GM19467 (cell line): ENCODE measurements around the gene PLSCR4.
"Not testable (repeated sequence)": the region's sequence is repeated elsewhere in the genome, so short reads cannot be mapped to it uniquely, and the experiment has no call there.

Source experiments
- ATAC-seq: cut with Tn5 transposase; IDR thresholded peaks from one replicate; pipeline ENCODE4 v1.9.1; 2021; ENCODE audit warnings: mild to moderate bottlenecking, moderate library complexity; ENCODE audit not compliant: unreplicated experiment

Gene PLSCR4, protein sequence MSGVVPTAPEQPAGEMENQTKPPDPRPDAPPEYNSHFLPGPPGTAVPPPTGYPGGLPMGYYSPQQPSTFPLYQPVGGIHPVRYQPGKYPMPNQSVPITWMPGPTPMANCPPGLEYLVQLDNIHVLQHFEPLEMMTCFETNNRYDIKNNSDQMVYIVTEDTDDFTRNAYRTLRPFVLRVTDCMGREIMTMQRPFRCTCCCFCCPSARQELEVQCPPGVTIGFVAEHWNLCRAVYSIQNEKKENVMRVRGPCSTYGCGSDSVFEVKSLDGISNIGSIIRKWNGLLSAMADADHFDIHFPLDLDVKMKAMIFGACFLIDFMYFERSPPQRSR

DNA sequence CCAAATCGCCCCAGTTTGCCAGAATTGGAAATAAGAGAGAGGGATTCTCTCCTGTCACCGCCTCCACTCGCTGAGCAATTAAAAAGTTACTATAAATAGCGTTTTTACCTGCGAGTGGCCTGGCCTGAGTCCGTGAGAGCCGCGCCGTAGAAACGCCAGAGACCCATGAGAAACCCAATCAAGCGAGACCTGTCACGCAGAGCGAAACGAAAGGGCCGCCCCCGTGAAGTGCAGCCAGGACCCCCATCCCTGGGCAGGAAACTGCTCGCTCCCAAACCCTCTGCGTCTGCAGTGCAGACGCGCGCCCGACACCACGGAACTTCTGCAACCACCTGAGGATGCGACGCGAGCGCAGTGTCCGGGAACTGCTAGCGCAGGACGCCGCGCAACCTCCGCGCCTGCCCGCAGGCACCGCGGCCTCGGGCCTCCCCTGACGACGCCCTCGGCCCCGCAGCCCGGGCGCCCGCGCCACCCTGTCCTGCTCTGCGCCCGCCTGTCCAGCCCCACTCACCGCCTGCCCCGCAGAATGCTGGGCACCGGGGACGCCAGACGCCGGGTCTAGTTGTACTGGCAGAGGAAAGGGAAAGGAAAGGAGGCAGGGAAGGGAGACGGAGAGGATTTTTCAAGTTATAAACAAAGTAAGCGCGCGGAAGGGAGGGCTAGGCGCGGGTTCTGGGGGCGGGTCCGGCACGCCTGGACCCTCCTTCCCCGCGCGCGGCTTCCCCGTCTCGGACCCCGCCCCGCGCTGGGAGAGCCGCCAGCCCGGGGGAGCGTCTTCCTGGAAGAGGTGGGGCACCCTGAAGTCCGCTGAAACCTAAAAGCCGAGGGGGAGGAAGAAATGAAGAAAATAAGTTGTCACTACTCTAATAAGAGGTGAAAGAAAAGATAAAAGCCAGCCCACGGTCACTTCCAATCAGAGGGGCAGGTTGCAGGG is at the start of gene PLSCR4:
Gene PLSCR4, minus strand, starts transcription at position 657 of the 934 bp plus-strand sequence. CDS start 29,034 bp downstream, outside the sequence.
- no peak for ATAC-seq

DNA sequence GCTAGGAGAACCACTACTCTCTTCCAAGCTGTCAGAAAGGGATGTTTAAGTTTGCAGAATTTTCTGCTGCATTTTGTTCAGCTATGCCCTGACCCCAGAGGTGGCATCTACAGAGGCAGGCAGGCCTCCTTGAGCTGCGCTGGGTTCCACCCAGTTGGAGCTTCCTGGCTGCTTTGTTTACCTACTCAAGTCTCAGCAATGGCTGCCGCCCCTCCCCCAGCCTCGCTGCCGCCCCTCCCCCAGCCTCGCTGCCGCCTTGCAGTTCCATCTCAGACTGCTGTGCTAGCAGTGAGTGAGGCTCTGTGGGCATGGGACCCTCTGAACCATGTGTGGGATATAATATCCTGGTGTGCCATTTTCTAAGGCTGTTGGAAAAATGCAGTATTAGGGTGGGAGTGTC is 42.5 kb upstream of the PLSCR4 start:
- not testable (repeated sequence) for ATAC-seq

DNA sequence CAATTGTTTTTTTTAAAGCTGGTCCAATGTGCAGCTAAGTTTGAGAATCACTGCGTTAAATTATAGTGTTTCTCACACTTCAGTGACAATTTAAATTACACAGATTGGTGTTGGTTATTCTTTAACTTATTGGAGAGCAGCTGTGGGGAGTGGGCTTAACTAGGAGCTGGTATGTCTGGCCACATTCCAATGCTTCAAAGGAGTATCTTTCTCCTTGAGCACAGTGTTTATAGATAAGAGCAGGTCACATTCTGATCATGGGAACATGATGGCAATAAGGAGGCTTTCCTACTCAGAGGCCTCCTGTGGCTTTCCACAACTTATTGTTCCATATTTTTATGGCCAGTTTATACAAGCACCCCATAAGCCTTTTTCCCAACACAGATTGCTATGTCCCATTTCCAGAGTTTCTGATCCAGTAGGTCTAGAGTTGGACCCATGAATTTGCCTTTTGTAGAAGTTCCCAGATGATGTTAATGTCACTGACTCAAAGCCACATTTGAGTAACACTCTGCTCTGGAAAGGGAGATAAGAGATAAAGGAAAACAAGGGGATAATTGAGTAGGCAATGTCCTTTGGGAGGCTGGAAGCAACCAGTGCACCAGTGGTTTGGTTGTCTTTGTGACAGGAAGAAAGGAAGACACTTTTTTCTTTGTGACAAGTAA is 33.0 kb upstream of the PLSCR4 start:
- ATAC-seq, result no peak

DNA sequence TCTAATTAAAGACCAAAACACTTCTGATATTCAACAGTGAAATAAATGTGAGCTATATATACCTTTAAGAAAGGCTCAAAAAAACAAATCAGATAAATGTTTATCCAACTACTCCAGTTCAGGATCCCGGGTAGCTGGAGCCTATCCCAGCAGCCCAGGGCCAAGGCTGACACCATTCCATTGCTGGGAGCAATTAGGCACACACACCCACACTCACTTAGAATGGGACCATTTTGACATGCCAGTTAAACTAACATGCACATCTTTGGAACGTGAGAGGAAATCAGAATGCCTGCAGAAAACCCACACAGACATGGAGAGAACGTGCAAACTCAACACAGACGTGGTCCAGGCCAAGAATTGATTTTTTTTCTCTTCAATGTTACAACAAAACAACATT is 30.0 kb upstream of the PLSCR4 start:
- ATAC-seq, result no peak

DNA sequence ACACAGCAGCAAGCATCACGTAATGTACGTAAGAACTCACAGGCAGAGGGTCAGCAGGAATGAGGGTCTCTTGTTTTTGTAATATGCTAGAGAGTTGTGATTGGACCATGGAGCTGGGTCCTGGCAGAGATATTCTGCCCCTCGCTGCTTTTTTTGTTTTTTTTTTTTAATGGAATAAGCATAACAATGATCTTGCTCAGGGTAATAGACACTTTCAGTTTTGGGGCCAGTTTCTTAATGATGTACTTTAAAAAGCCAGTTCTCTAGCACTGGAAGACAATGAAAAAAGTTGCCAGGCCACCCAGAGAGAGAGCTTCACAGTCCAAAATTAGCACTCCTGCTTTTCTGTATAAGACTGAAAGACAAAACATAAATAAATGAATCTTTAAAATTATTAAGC is 29.0 kb upstream of the PLSCR4 start:
- no peak for ATAC-seq

DNA sequence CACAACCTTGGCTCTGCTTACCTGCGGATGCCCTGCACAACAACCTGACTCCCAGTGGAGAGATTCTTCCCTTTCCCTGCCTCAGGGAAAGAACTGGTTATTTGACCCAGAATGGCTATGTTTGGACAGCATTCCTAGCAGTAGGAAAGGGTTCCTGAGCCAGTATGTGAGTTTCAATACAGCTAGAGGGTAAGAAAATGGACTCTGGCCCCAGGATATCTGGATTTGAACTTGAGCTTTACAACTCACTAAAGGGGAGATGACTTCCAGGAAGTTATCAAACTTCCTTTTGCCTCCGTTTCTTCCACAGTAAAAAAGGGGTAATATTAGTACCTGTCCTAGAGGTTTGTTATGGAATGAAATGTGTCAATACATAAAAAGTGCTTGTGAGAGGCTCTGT is 28.1 kb upstream of the PLSCR4 start:
- no peak for ATAC-seq

DNA sequence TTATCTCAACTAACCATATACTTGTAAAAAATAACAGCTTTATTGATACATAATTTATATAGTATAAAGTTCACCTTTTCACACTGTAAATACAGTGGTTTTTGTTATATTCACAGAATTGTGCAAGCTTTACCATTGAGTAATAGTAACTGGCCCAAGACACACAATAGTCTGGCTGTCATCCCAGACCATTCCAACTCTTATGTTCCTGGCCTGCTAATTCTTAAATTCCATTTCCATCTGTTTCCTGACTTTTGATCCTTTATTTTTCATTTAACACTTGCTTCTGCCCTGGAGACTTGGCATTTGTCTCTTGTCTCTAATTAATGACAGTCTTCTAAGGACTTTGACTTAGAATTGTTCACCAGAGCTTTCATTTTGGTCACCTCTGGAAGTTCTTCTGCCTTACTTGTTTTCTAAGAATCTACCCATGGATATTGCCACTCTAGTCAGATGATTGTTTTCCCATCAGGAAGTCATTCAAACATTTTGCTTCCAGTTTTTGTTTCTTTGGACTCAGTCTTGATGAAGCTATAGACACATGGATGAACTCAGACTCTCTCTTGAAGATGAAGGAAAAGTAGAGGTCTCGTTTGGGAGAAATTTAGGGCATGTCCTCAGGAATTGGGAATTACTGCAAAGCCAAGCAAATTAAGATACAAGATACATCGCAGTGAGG is 27.2 kb upstream of the PLSCR4 start:
- no peak for ATAC-seq

DNA sequence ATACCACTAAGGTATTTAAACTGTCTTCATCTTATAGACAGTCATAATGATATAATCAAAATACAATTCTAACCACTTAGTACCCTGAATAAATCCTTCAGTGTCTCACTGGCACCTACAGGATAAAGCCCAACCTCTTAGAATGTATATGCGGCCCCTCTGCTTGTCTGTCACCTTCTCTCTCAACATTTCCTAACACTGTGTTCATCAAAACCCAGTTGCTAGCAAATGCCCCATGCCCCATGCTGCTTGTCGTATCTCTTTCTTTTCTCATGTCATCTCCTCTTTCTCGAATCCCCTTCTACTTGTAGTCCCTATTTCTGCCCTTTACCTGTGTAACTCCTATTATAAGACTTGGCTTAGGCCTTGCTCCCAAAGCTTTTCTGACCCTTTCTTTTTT is 24.6 kb upstream of the PLSCR4 start:
- no peak for ATAC-seq

DNA sequence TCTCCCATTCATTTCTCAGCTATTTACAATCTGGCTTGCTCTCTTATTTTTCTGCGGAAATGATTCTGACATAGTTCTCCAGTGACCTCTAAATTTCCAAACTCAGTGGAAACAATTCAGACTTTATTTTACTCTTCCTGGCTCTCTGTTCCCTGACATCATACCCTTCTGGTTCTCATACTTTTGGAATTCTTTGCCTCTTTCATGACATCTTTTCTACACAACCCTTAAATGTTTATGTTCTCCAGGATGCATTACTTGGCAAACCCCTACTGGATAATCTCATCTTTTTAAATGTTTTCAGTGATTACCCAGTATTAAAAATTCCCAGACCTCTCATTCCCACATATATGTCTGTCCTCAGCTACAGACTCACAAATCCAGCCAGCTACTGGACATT is 23.9 kb upstream of the PLSCR4 start:
- ATAC-seq, result no peak

DNA sequence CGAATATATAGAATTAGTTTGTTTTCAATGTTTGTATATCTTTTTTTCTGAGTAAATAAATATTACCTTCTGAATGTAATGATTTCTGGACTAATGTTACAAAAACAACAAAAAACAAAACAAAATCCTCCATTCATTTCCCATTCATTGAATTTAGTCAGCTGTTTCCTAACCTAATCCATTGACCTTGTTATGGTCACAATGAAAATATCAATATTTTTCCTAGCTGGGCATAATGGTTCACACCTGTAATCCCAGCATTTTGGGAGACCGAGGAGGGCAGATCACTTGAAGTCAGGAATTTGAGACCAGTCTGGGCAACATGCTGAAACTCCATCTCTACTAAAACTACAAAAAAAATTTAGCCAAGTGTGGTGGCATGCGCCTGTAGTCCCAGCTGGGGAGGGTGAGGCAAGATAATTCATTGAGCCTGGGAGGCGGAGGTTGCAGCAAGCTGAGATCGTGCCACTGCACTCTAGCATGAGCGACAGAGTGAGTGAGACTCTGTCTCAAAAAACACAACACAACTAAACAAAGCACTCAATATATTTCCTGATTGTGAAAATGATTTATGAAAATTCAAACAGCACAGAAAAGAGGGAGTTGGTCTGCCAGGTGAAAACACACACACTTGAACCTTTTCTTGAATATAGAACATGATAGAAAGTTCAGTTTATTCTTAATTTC is 23.0 kb upstream of the PLSCR4 start:
- no peak for ATAC-seq

DNA sequence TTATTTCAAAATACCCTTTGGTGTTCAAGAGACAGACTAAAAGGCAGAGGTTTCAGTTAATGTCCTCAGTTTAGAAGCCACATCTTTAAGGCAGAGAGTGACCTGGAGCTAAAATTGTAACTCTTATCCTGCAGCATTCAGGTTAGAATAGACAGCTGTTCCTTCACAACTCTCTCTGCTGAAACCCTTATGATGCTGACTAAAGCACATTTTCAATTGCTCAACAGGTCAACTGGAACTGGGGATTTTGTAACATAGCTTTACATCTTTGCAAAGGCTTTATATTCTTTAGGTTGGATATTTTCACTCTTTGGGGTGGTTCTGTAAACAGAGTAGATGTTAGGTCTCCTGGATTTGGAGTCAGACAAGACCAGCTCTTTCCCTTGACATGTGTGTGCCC is 20.3 kb upstream of the PLSCR4 start:
- ATAC-seq, result no peak

DNA sequence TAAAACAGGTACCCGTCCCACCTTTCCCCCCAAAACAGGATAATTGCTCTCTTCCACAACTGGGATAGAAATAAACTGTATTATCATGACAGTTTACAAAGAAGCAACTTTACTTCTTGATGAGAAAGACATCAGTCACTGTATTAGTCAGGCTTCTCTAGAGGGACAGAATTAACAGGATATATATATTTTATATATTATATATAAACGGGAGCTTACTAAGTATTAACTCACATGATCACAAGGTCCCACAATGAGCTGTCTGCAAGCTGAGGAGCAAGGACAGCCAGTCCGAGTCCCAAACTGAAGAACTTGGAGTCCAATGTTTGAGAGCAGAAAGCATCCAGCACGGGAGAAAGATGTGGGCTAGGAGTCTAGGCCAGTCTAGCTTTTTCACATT is 18.4 kb upstream of the PLSCR4 start:
- no peak for ATAC-seq

DNA sequence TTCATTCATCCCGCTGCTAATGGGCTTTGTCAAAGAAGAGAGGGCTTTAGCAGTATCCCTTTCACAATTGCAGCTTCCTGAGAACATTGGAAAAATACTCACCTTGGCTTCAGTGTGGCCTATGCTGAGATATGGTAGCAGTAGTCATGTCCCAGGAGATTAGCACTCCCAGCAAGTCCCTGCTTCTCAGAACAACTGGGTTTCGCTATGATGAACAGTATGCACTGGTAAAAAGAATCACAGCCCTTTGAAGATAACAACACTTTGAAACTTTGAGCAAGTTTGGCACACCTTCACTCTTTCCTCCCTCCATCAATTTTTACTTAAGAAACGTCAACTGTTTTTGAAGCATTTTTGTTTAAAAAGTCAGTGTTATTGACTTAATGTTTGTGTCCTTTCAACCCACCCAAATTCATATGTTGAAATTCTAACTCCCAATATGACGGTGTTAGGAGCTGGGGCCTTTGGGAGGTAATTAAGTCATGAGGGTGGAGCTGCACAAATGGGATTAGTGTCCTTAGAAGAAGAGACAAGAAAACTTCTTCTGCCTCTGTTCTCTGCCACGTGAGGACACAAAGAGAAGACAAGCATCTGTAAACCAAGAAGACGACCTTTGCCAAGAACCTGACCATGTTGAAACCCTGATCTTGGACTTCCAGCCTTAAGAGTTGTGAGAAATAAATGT is 17.8 kb upstream of the PLSCR4 start:
- no peak for ATAC-seq

DNA sequence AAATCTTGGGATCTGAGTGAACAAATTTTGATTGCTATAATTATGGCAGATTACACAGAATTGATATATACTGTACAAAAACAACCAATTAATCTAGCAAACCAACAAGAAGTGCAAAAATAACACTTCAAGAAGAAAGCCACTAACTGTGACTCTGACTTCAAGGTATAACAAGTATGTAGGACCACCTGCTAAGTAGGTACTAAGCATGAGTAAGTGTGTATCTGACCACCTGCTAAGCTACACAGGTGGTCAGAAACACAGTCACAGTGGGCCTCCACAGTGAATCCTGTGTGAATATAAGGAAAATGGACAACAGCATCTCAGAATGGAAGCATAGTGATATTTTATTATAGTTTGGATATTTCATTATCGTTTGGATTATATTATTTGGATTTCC is 14.8 kb upstream of the PLSCR4 start:
- no peak for ATAC-seq

DNA sequence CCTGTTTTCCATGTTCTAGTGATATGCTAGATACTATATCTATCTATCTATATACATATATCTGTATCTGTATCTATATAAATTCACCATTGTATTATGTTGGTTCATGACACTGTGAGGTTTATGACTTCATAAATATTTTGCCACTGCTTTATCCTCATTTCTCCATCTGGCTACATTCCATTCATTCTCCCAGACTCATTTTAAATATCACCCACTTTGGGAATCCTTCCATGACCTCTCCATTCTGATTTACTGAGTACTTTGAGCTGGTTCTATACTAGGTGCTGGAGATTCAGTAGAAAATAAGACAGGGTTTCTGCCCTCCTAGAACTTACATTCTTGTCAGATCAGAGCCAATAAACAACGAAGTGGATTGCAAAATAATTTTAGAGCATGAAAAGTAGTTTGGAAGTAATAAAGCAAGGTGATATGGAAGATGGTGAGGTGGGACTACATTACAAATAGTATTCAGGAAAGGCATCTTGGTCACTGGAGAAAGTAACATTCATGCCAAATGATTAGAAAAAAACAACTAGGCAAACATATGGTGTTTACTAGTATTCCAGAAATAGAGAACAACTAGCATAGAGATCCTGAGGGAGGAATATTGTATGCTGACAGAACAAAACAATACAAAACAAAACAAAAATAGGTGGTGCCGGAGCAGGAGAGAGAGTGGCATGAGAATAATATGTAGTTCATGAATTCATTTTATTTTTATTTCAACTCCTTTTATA is 11.6 kb upstream of the PLSCR4 start:
- no peak for ATAC-seq

DNA sequence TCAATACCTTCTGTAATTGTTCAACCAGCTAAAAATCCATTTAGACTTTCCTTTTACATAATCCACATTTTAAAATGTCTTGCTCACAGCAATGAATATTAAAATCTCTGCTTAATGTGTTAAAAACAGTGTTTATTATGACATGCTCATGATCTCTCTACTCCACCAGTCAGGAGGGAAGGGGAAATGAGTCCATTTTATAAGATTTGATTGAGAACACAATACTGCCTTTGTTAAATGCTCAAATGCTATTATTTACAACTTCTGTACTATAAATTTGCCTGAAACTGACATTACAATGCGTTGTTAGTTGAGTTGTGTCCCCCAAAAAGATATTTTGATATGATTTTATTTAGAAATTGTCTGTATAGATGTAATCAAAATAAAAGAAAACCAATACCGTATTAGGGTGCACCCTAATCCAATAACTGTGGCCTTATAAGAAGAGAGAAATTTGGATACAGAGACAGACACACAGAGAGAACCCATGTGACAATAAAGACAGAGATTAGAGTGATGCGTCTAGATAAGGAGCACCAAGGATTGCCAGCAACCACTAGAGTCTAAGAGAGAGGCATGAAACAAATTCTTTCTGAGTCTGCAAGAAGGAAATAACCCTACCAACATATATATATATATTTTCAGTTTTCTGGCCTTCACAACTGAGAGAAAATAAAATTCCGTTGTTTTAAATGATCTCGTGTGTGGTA is 9.1 kb upstream of the PLSCR4 start:
- ATAC-seq, result no peak

DNA sequence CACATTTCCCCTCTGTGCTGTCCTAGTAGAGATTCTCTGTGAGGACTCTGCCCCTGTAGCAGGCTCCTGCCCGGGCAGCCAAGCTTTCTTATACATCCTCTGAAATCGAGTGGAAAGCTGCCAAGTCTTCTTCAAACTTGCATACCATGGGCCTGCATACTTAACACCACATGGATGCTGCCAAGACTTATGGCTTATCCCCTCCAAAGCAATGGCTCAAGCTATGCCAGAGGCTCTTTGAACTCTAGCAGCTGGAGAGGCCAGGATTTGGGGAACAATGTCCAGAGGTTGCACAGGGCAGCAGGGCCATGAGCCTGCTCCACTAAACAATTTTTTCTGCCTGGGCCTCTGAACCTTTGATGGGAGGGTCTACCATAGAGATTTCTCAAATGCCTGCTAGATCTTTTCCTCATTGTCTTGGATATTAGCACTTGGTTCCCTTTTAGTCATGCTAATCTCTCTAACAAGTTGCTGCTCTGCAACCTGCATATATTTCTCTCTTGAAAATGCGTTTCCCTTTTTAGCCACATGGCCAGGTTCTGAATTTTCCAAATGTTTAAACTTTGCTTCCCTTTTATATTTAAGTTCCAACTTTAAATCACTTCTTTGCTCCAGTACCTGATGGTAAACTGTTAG is 6.1 kb upstream of the PLSCR4 start:
- no peak for ATAC-seq

DNA sequence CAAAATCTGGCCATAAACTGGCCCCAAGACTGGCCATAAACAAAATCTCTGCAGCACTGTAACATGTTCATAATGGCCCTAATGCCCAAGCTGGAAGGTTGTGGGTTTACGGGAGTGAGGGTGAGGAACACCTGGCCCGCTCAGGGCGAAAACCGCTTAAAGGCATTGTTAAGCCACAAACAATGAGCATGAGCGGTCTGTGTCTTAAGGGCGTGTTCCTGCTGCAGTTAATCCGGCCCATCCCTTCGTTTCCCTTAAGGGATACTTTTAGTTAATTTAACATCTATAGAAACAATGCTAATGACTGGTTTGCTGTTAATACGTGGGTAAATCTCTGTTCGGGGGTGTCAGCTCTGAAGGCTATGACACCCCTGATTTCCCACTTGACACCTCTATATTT is 1.5 kb upstream of the PLSCR4 start:
- not testable (repeated sequence) for ATAC-seq
